Gastrocnemius medialis (tissue), 4 donors: ENCODE measurements around the gene TMTC3. TPM values are rescaled to one million over a fixed set of nuclear protein-coding genes. Genes with fewer than 3 reads are reported as not detected.

Experiments used
- ATAC-seq, 2 donors: fragments of 150-250 bp; one replicate each; pipeline ENCODE4 v1.9.1; 2016
- DNase-seq, 2 donors: peaks; one replicate each; pipeline ENCODE4 v3.0.0-alpha.2; 2019
- H3K27ac ChIP-seq, 4 donors: fragments of 200-600 bp; sonication (generic); 1 replicate in 1 of 4; 2 replicates in 3 of 4; pipeline ENCODE4 v1.5.1; 2016 to 2018; ENCODE audit warnings: mild to moderate bottlenecking in 2 of 4, moderate library complexity in 1 of 4
- H3K27me3 ChIP-seq, 3 donors: fragments of 200-600 bp; sonication (generic) in 2 of 3; 1 replicate in 1 of 3; 2 replicates in 2 of 3; pipeline versions ENCODE4 v1.5.1 to v1.6.0; 2016 to 2019; ENCODE audit warnings: mild to moderate bottlenecking in 1 of 3, moderate library complexity in 1 of 3
- H3K36me3 ChIP-seq, 2 donors: fragments of 200-600 bp; sonication (generic) in 1 of 2; one replicate each; pipeline ENCODE4 v1.5.1; 2017 to 2018
- H3K4me1 ChIP-seq, 2 donors: fragments of 200-600 bp; sonication (generic) in 1 of 2; one replicate each; pipeline ENCODE4 v1.5.1; 2016 to 2017; ENCODE audit warnings: mild to moderate bottlenecking in 2 of 2
- H3K4me3 ChIP-seq, 4 donors: fragments of 200-600 bp; sonication (generic) in 3 of 4; 1 replicate in 1 of 4; 2 replicates in 3 of 4; pipeline ENCODE4 v1.5.1; 2016 to 2019; ENCODE audit warnings: mild to moderate bottlenecking in 2 of 4
- H3K9me3 ChIP-seq, 3 donors: fragments of 200-600 bp; sonication (generic) in 2 of 3; 1 replicate in 1 of 3; 2 replicates in 2 of 3; pipeline ENCODE4 v1.5.1; 2016 to 2019
- CTCF ChIP-seq, 5 experiments: fragments of 450-650 bp in 3 of 5; fragments of 200-600 bp in 2 of 5; sonication (generic) in 2 of 5; IDR thresholded peaks in 4 of 5; conservative IDR thresholded peaks in 1 of 5; 1 replicate in 4 of 5; 2 replicates in 1 of 5; pipeline ENCODE4 v1.5.1; 2016 to 2019; ENCODE audit warnings: antibody characterized with exemption in 5 of 5, mild to moderate bottlenecking in 3 of 5, moderate library complexity in 3 of 5
- POLR2A ChIP-seq, 2 donors: fragments of 450-650 bp; IDR thresholded peaks; one replicate each; pipeline ENCODE4 v1.6.1; 2017; ENCODE audit warnings: antibody characterized with exemption in 2 of 2, mild to moderate bottlenecking in 2 of 2, moderate library complexity in 2 of 2
- in situ Hi-C, 4 donors: fragments of 200-750 bp; cut with MboI; loops; one replicate each; pipeline versions ENCODE4 v1.15.0 to v1.8.0; 2017; ENCODE audit warnings: low sequenced_read_pairs in 4 of 4
- intact Hi-C: fragments of 100-400 bp; cut with DNase I; formaldehyde crosslinking; loops from one replicate; pipeline ENCODE4 v1.15.1; 2023; ENCODE audit warnings: low total_unique reads
- total RNA-seq, 4 donors: library from RNA; depleted of rRNA; stranded (reverse); fragments of >200 nt; gene quantifications; one replicate each; pipeline versions ENCODE4 v1.1.0 to v1.2.3, GENCODE V29; 2016

Gene TMTC3
- total RNA-seq, 4 donors from 2014 or later: 4.9 to 15.9 (median 6.6) TPM

DNA sequence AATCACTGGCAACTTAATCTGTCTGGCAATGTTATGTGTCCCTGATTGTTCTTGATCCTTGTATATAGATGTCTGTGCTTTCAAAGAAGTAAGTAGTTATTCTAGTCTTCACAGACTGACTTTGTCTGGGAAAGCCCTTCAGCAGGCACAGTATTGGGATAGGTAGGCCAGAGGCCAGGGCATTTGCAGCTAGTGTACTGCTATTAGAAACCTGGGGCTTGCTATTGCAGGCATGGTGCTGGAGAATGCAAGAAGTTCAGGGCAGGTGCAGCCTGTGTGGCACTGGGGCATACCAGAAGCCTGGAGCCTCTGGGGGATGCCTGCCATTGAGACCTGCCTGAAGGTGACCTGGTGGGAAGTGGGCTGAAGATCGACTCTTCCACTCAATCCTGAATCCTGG is 96.3 kb downstream of the TMTC3 start:
- no peak for ATAC-seq
- Histone ChIP-seq H3K4me1 (no peaks in the 10 kb centered on the region), H3K9me3 (no peaks in the 10 kb centered on the region), H3K27ac (no peak overlapping the region), H3K27me3 (no peaks in the 10 kb centered on the region), H3K36me3 (no peaks in the 10 kb centered on the region), H3K4me3 (no peak overlapping the region)
- in situ Hi-C loops (no loop called here), intact Hi-C loops (no loop called here)
- no peak for DNase-seq
- TF ChIP-seq CTCF (IDR thresholded peaks at IDR 0.05 in 4 of 5, conservative IDR thresholded peaks at IDR 0.05 in 1 of 5) (no peak), POLR2A (IDR thresholded peaks at IDR 0.05) (no peak)

- Histone ChIP-seq H3K27ac (peak overlapping the region in 2 of 4 donors; percentile 10 to 37), H3K4me1 (no peaks in the 10 kb centered on the region), H3K36me3 (no peaks in the 10 kb centered on the region), H3K9me3 (no peaks in the 10 kb centered on the region), H3K4me3 (no peak overlapping the region), H3K27me3 (no peaks in the 10 kb centered on the region)
- peak in 1 of 2 donors; percentile 27 for DNase-seq
- peak in 1 of 2 donors; percentile 46 for ATAC-seq
- TF ChIP-seq CTCF (IDR thresholded peaks at IDR 0.05 in 4 of 5, conservative IDR thresholded peaks at IDR 0.05 in 1 of 5): no peak
- no peak for TF ChIP-seq POLR2A (IDR thresholded peaks at IDR 0.05)
- in situ Hi-C loops (no loop called here), intact Hi-C loops (no loop called here)
Observed at GRCh38 chr12:88241862-88242570, 99.9 kb downstream of the TMTC3 start.

GRCh38 chr12:88242571-88242925 is 100.4 kb downstream of the TMTC3 start:
- Histone ChIP-seq H3K36me3 (no peaks in the 10 kb centered on the region), H3K27ac (peak overlapping the region in 3 of 4 donors; percentile 10 to 37 (median 20)), H3K9me3 (no peaks in the 10 kb centered on the region), H3K4me3 (no peak overlapping the region), H3K27me3 (no peaks in the 10 kb centered on the region), H3K4me1 (no peaks in the 10 kb centered on the region)
- intact Hi-C loops: no loop called here
- in situ Hi-C loops: no loop called here
- ATAC-seq (no peak), DNase-seq (no peak)
- no peak for TF ChIP-seq POLR2A (IDR thresholded peaks at IDR 0.05)
- no peak for TF ChIP-seq CTCF (IDR thresholded peaks at IDR 0.05 in 4 of 5, conservative IDR thresholded peaks at IDR 0.05 in 1 of 5)

- H3K27ac ChIP-seq: peak overlapping the region in 2 of 4 donors; percentile 10 to 37
- intact Hi-C loops: no loop called here
Observed at GRCh38 chr12:88242939-88243338, 100.8 kb downstream of the TMTC3 start.

More at GRCh38 chr12:88242939-88243338, 100.8 kb downstream of the TMTC3 start:
- DNase-seq (no peak), ATAC-seq (no peak)
- no peaks in the 10 kb centered on the region for H3K27me3 ChIP-seq
- in situ Hi-C loops: no loop called here
- no peaks in the 10 kb centered on the region for H3K4me1 ChIP-seq
- H3K4me3 ChIP-seq: no peak overlapping the region
- H3K9me3 ChIP-seq: no peaks in the 10 kb centered on the region
- TF ChIP-seq POLR2A (IDR thresholded peaks at IDR 0.05): no peak
- TF ChIP-seq CTCF (IDR thresholded peaks at IDR 0.05 in 4 of 5, conservative IDR thresholded peaks at IDR 0.05 in 1 of 5): no peak
- no peaks in the 10 kb centered on the region for H3K36me3 ChIP-seq
